Calu3 (cell line): ENCODE results near the gene HOXB7. TPM values are rescaled to one million over a fixed set of nuclear protein-coding genes. Genes with fewer than 3 reads are reported as not detected.

Experiments used
- BruUV-seq: library from RNA; stranded (reverse); fragments of 400-500 nt; replicated peaks from 2 replicates; lab custom pipeline; 2021; lab: Mats Ljungman, UMichigan
- CTCF ChIA-PET: fragments of 300-600 bp; sonication (Branson Sonifier 250); formaldehyde crosslinking; loops from one replicate; lab custom pipeline; 2022; ENCODE audit warnings: antibody characterized with exemption; lab: Charles Lee
- DNase-seq: peaks from one replicate; pipeline ENCODE4 v3.0.0; 2022
- H3K27ac Mint-ChIP-seq: one replicate; pipeline ENCODE4 v1.8.0; 2022; ENCODE audit warnings: mixed read lengths; ENCODE audit not compliant: unreplicated experiment
- H3K27me3 Mint-ChIP-seq: one replicate; pipeline ENCODE4 v1.8.0; 2022; ENCODE audit warnings: mixed read lengths; ENCODE audit not compliant: unreplicated experiment
- H3K36me3 Mint-ChIP-seq: one replicate; pipeline ENCODE4 v1.8.0; 2022; ENCODE audit warnings: mild to moderate bottlenecking, moderate library complexity, mixed read lengths; ENCODE audit not compliant: insufficient read depth, unreplicated experiment
- H3K4me1 Mint-ChIP-seq: one replicate; pipeline ENCODE4 v1.8.0; 2022; ENCODE audit warnings: mild to moderate bottlenecking, low read depth, mixed read lengths; ENCODE audit not compliant: unreplicated experiment
- H3K4me3 Mint-ChIP-seq: one replicate; pipeline ENCODE4 v1.8.0; 2022; ENCODE audit warnings: mild to moderate bottlenecking, low read depth, moderate library complexity, mixed read lengths; ENCODE audit not compliant: unreplicated experiment
- H3K9me3 Mint-ChIP-seq: one replicate; pipeline ENCODE4 v1.8.0; 2022; ENCODE audit warnings: low read depth, mixed read lengths; ENCODE audit not compliant: unreplicated experiment
- intact Hi-C: fragments of 100-400 bp; cut with micrococcal nuclease; formaldehyde crosslinking; loops from one replicate; pipeline ENCODE4 v1.10.0; 2022; ENCODE audit not compliant: unreplicated experiment
- total RNA-seq: library from RNA; stranded (reverse); gene quantifications from 2 replicates; pipeline ENCODE4 v1.2.3, GENCODE V29; 2022
- TF ChIP-seq, protein P1 (sequence below): fragments of 200-600 bp; IDR thresholded peaks from one replicate; pipeline ENCODE4 v1.8.0; 2022; ENCODE audit warnings: antibody characterized with exemption; ENCODE audit not compliant: unreplicated experiment

HOXB7 gene
- total RNA-seq, 1 experiment from 2014 or later: 30.2 TPM

DNA sequence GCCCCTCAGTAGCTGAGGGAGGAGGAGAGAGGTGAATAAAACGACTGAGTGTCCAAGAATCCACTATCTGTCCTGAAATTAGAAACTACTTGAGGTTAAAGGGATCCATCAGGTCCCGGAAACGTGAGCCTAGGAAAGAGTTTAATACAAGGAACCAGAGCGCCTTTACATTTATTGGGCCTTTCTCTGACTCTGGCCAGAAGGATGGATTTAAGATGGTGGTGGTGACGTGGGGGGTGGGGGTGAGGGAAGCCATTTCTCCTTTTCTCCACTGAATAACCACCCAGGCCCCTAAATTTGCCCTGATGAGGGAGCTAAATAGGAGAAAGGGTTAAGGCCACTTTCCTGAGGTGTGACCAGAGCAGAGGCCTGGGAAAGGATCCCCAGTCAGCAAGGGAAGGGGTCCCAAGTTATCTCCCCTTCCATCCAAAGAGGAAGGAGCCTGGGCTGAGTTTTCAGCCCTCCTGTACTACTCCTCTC, 16.3 kb upstream of the HOXB7 start:
- peak overlapping the region; percentile 91 for H3K27ac Mint-ChIP-seq
- H3K9me3 Mint-ChIP-seq: no peaks in the 10 kb centered on the region
- no TSS peak for BruUV-seq
- H3K4me1 Mint-ChIP-seq: peaks cover 31% of the 10 kb centered on the region
- peaks cover 41% of the 10 kb centered on the region for H3K27me3 Mint-ChIP-seq
- TF ChIP-seq, protein P1, sequence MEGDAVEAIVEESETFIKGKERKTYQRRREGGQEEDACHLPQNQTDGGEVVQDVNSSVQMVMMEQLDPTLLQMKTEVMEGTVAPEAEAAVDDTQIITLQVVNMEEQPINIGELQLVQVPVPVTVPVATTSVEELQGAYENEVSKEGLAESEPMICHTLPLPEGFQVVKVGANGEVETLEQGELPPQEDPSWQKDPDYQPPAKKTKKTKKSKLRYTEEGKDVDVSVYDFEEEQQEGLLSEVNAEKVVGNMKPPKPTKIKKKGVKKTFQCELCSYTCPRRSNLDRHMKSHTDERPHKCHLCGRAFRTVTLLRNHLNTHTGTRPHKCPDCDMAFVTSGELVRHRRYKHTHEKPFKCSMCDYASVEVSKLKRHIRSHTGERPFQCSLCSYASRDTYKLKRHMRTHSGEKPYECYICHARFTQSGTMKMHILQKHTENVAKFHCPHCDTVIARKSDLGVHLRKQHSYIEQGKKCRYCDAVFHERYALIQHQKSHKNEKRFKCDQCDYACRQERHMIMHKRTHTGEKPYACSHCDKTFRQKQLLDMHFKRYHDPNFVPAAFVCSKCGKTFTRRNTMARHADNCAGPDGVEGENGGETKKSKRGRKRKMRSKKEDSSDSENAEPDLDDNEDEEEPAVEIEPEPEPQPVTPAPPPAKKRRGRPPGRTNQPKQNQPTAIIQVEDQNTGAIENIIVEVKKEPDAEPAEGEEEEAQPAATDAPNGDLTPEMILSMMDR: no peak
- CTCF ChIA-PET: interaction anchor here (1.2 to 1.5 kb wide), 3 partner anchors 14 to 54 kb away, joined by 3 to 8 read pairs (median 4); no protein-coding TSS in a partner anchor
- H3K4me3 Mint-ChIP-seq: peak overlapping the region; percentile 88
- intact Hi-C loops: no loop called here
- DNase-seq: no peak
- peaks cover 69% of the 10 kb centered on the region for H3K36me3 Mint-ChIP-seq

DNA sequence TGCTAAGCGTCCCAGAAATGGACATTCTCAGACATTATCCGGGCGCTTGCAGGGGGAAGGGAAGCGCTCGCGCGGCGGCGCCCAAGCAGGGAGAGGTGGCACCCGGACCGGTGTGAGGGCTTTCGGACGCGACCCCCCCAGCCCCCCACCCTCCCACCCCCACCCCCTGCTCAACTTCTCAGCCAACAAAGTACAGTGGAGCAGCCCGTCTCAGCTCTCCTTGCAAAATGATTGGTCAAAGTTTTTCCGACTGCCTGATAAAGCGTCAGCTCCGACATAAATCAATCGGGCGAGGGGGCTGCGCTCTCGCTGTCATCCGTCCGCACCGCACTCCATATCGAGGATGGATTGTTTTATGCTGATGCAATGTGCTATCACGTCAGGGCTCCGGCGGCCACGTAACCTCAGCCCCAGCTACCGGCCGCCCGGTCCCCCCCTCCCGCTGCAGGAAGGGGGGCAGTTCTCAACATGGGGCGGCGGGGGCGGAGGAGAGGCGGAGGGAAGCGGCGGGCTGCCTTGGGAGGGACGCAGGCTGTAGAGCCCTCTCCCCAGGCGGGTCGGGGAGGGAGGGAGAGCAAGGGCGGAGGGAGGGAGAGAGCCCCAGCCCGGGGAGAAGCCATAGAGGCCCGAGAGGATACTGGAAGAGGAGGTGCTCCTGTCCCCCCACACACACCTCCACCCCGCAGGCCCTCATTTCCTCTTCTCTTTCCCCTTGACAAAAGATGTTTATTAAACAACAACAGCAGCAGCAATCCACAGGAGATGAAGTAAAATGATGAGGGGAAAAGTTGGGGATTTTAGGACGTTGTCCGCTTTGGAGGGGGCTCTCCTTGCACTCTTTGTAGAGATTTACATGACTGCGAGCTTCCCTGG, 15.7 kb upstream of the HOXB7 start, which contains the start of gene HOXB9:
TSS of gene HOXB9 (minus strand) at position 114 of the 873 bp plus-strand sequence. CDS start at position 25, 89 bp downstream.
- peaks cover 38% of the 10 kb centered on the region for H3K4me1 Mint-ChIP-seq
- intact Hi-C loops: no loop called here
- CTCF ChIA-PET: interaction anchor here (0.6 to 1.5 kb wide), 7 partner anchors 13 to 361 kb away, joined by 3 to 8 read pairs (median 4); no protein-coding TSS in a partner anchor
- no TSS peak for BruUV-seq
- TF ChIP-seq, protein P1: no peak
- H3K27me3 Mint-ChIP-seq: peaks cover 48% of the 10 kb centered on the region
- peak within 1 kb of the TSS; percentile 88 for H3K4me3 Mint-ChIP-seq
- peak; percentile 87 for DNase-seq
- no peaks in the 10 kb centered on the region for H3K9me3 Mint-ChIP-seq
- peaks cover 75% of the 10 kb centered on the region for H3K36me3 Mint-ChIP-seq
- H3K27ac Mint-ChIP-seq: peak within 1 kb of the TSS; percentile 91

DNA sequence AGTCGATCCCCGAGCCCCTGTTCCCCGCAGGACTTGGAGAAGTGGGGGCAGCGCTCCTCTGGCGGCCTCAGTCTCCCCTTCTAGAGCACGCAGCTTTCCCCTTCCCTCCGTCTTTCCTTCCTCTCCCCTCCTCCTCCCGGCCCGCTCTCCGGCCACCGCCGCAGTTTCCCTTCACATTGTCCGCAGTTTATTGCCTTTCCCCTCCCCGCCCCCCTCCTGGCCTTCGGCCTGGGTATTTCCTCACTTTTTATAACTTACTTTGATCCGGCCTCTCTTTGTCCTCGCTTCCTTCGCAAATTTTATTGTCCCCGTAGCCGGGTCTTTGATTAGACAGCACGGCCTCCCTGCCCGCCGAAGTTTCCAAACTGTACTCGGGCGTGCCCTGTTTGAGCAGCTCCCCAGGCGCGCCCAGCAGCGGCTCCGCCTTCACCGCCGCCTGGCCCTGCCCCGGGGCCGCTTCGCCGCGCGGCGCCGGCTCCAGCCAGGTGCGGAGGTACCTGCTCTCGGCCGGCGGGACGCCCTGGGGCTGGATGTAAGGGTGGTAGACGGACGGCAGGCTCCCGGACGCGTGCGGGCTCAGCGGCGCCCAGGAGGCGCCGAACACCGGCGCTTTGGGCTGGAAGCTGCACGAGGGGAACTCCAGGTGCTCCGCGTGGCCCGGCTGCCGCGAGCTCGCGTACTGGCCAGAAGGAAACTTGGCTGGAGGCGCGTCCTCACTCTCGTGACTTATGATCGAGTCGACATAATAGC, 14.9 kb upstream of the HOXB7 start:
- intact Hi-C loops: no loop called here

More for the DNA sequence above, 14.9 kb upstream of the HOXB7 start:
- H3K4me1 Mint-ChIP-seq: peaks cover 46% of the 10 kb centered on the region
- peak overlapping the region; percentile 91 for H3K27ac Mint-ChIP-seq
- peaks cover 56% of the 10 kb centered on the region for H3K27me3 Mint-ChIP-seq
- TF ChIP-seq, protein P1: no peak
- H3K36me3 Mint-ChIP-seq: peaks cover 83% of the 10 kb centered on the region
- DNase-seq: peak; percentile 84
- BruUV-seq: no TSS peak
- H3K4me3 Mint-ChIP-seq: peak overlapping the region; percentile 88
- CTCF ChIA-PET: interaction anchor here (0.8 to 1.5 kb wide), 7 partner anchors 12 to 360 kb away, joined by 3 to 8 read pairs (median 4); no protein-coding TSS in a partner anchor
- H3K9me3 Mint-ChIP-seq: no peaks in the 10 kb centered on the region
